NT2/D1 (cell line): Measurements from ENCODE around the gene ARHGAP12.

Experiments used
- SUZ12 ChIP-seq: IDR thresholded peaks from 2 replicates; pipeline ENCODE4 v1.6.1; 2011; ENCODE audit not compliant: insufficient read length, insufficient read depth; ENCODE audit errors: extremely low read depth
- YY1 ChIP-seq: IDR thresholded peaks from 2 replicates; pipeline ENCODE4 v1.6.1; 2011; ENCODE audit not compliant: insufficient read length, insufficient read depth
- ZNF274 ChIP-seq: IDR thresholded peaks from 2 replicates; pipeline ENCODE4 v1.6.1; 2011; ENCODE audit warnings: mild to moderate bottlenecking, low read depth, low read length

DNA sequence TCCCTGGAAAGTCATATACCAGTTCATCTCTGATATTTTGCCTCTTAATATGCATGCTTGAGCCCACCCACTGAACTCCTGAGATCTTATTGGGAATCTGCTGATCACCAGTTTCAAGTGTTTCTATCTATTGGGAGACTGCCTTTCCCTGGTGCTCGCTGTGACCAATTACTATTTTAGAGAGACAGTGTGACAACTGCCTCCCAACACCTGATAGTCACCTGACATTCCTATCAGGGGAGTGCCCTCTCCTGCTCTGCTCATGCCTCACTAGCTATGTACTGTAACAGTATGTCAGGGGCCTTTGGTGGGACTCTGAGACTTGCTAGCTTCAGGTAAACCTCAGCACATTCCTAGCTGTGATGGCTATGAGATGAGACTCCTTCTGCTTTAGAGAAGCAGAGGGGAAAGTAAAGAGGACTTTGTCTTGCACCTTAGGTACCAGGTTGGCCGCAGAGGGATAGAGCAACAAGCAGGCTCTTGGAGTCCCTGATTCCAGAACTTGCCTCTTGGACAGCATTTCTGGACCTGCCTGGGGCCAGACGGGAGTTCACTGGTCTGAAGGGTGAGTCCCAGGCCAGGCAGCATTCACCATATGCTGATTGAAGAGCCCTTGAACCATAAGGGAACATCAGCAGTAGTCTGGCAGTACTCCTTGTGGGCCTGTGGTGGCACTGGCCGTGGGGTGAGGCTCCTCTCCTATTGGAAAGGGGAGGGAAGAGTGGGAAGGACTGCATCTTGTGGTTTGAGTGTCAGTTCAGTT lies 34.4 kb upstream of the ARHGAP12 start:
- TF ChIP-seq ZNF274: no peak
- TF ChIP-seq YY1: no peak
- no peak for TF ChIP-seq SUZ12
